ENCODE measurements around the gene TMEM233. TPM values are rescaled to one million over a fixed set of nuclear protein-coding genes. Genes with fewer than 3 reads are reported as not detected.

The TMEM233 gene
- polyA plus RNA-seq, 1 experiment, result not detected

DNA sequence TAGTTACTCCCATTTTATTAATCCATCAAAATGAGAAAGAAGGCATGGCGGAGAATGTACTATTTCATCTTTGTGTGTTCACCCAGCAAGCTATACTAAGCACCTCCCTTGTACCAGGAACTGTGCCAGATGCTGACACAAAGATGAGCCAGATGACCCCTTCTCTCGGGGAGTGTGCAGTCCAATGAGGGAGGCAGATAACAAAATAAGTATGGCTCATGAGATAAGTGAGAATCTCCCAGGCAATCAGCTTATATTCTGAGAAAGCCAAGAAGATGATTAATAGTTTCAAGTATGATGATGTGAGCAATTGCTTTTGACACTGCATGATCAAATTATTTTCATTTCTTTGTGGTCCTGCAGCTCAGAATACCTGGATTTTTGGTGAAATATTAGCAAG is 1.3 kb upstream of the TMEM233 start:
- Histone ChIP-seq H3K27me3 (ENCODE audit: control insufficient read depth, insufficient read depth, low read length) (peaks cover 13% of the 10 kb centered on the region), H3K9me3 (ENCODE audit: control insufficient read depth, insufficient read depth, low read length) (no peaks in the 10 kb centered on the region; the same call in 1 of the 2 replicates), H3K4me3 (ENCODE audit: low read depth, low read length) (no peak overlapping the region), H3K27ac (ENCODE audit: low read depth, low read length) (no peak overlapping the region)
- TF ChIP-seq, protein P1, sequence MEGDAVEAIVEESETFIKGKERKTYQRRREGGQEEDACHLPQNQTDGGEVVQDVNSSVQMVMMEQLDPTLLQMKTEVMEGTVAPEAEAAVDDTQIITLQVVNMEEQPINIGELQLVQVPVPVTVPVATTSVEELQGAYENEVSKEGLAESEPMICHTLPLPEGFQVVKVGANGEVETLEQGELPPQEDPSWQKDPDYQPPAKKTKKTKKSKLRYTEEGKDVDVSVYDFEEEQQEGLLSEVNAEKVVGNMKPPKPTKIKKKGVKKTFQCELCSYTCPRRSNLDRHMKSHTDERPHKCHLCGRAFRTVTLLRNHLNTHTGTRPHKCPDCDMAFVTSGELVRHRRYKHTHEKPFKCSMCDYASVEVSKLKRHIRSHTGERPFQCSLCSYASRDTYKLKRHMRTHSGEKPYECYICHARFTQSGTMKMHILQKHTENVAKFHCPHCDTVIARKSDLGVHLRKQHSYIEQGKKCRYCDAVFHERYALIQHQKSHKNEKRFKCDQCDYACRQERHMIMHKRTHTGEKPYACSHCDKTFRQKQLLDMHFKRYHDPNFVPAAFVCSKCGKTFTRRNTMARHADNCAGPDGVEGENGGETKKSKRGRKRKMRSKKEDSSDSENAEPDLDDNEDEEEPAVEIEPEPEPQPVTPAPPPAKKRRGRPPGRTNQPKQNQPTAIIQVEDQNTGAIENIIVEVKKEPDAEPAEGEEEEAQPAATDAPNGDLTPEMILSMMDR (IDR thresholded peaks at IDR 0.05; ENCODE audit: low read depth, low read length), result no peak
- ChIA-PET POLR2A (no interaction called here), CTCF (no interaction called here)
- no peak for DNase-seq (ENCODE audit: low read depth, low spot score)

DNA sequence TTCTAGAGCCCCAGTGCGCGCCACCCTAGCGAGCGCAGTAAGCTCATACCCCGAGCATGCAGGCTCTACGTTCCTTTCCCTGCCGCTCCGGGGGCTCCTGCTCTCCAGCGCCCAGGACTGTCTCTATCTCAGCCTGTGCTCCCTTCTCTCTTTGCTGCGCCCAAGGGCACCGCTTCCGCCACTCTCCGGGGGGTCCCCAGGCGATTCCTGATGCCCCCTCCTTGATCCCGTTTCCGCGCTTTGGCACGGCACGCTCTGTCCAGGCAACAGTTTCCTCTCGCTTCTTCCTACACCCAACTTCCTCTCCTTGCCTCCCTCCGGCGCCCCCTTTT is 791 bp downstream of the TMEM233 start:
- DNase-seq (ENCODE audit: low read depth, low spot score), result no peak
- H3K27ac ChIP-seq (ENCODE audit: low read depth, low read length), result no peak overlapping the region
- CTCF ChIA-PET, result no interaction called here
- POLR2A ChIA-PET, result no interaction called here
- H3K4me3 ChIP-seq (ENCODE audit: low read depth, low read length), result no peak overlapping the region
- TF ChIP-seq, protein P1 (IDR thresholded peaks at IDR 0.05; ENCODE audit: low read depth, low read length), result no peak
- H3K27me3 ChIP-seq (ENCODE audit: control insufficient read depth, insufficient read depth, low read length), result peaks cover 13% of the 10 kb centered on the region
- H3K9me3 ChIP-seq (ENCODE audit: control insufficient read depth, insufficient read depth, low read length), result no peaks in the 10 kb centered on the region; the same call in 1 of the 2 replicates

DNA sequence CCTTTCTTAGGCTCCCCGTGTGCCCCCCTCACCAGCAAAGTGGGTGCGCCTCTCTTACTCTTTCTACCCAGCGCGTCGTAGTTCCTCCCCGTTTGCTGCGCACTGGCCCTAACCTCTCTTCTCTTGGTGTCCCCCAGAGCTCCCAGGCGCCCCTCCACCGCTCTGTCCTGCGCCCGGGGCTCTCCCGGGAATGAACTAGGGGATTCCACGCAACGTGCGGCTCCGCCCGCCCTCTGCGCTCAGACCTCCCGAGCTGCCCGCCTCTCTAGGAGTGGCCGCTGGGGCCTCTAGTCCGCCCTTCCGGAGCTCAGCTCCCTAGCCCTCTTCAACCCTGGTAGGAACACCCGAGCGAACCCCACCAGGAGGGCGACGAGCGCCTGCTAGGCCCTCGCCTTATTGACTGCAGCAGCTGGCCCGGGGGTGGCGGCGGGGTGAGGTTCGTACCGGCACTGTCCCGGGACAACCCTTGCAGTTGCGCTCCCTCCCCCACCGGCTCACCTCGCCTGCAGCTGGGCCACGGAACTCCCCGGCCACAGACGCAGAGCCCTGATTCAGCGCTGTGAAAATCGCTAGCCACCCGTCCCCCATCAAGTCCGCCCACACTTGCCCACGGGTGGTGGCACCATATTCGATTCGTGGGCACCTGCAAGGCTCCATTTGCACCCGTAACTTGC is 1.3 kb downstream of the TMEM233 start:
- CTCF ChIA-PET, result no interaction called here
- no peak overlapping the region for H3K27ac ChIP-seq (ENCODE audit: low read depth, low read length)

DNA sequence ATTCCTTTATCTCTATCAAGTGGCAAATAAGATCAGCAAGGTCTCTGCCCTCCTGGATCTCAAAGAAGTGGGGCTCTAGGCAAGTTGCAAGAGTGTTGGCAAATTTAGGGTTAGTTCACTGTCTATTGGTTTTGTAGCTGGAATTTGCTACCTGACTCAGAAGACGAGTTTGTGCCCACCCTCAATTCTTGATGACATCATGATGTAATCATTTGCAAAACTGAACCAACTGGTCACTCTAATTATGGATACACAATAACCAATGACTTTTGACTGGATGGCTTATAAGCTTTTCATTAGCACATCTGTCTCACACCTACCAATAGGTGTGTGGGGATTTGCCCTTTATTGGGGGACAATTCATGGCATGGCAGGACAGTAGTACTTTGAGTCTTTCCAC is 4.6 kb downstream of the TMEM233 start:
- H3K27me3 ChIP-seq (ENCODE audit: control insufficient read depth, insufficient read depth, low read length), result peaks cover 12% of the 10 kb centered on the region
- ChIA-PET POLR2A (no interaction called here), CTCF (no interaction called here)
- DNase-seq (ENCODE audit: low read depth, low spot score), result no peak
- H3K4me3 ChIP-seq (ENCODE audit: low read depth, low read length), result no peak overlapping the region
- H3K27ac ChIP-seq (ENCODE audit: low read depth, low read length), result no peak overlapping the region
- no peaks in the 10 kb centered on the region; the same call in 1 of the 2 replicates for H3K9me3 ChIP-seq (ENCODE audit: control insufficient read depth, insufficient read depth, low read length)
- TF ChIP-seq, protein P1 (IDR thresholded peaks at IDR 0.05; ENCODE audit: low read depth, low read length), result no peak

More for the DNA sequence above, 1.3 kb downstream of the TMEM233 start:
- Histone ChIP-seq H3K27me3 (ENCODE audit: control insufficient read depth, insufficient read depth, low read length) (peaks cover 13% of the 10 kb centered on the region), H3K9me3 (ENCODE audit: control insufficient read depth, insufficient read depth, low read length) (no peaks in the 10 kb centered on the region; the same call in 1 of the 2 replicates), H3K4me3 (ENCODE audit: low read depth, low read length) (no peak overlapping the region)
- TF ChIP-seq, protein P1 (IDR thresholded peaks at IDR 0.05; ENCODE audit: low read depth, low read length), result no peak
- POLR2A ChIA-PET, result no interaction called here
- DNase-seq (ENCODE audit: low read depth, low spot score), result no peak

DNA sequence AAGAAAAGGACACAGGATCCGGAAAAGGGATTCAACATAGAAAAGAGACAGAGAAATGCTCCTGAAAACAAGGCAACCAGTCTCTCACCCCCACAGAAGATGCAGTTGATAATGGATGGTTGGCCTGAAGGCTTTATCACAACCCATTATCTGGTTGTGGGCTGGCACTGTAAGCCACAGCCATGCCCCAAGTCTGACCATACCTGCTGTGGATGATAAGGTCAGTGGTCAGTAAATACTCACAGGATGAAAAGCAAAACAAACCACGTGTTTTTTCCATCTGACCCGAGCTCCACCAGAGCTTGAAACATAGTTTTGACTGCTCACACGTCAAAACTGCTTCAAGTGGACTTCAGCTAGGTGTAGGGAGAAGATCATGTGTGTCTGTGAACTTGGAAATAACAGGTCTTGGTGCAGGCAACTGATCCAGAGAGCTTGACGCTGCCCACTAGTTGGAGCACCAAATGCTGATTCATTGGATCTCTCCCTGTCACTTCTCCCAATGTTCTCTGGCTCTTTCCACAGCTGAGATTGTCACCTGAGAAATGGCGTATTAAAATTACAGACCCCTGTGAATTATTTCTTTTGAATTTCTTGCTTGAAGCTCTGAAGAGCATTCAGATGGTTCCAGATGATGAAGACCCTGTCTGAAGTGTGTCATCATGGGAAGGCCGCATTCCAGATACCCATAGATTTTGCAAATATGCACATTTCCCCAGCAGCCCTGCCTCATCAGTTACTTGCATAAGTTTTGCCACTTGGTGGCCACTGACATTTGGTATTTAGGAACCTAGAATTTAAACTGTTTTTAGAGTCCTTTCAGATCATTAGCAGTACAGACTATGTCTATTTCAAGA is 8.5 kb downstream of the TMEM233 start:
- ChIA-PET POLR2A (no interaction called here), CTCF (no interaction called here)
- TF ChIP-seq, protein P1 (IDR thresholded peaks at IDR 0.05; ENCODE audit: low read depth, low read length), result no peak
- H3K9me3 ChIP-seq (ENCODE audit: control insufficient read depth, insufficient read depth, low read length), result no peaks in the 10 kb centered on the region
- no peak overlapping the region for H3K4me3 ChIP-seq (ENCODE audit: low read depth, low read length)
- H3K27me3 ChIP-seq (ENCODE audit: control insufficient read depth, insufficient read depth, low read length), result no peaks in the 10 kb centered on the region
- H3K27ac ChIP-seq (ENCODE audit: low read depth, low read length), result no peak overlapping the region
- no peak for DNase-seq (ENCODE audit: low read depth, low spot score)

All from AG04450 (cell line).